ENCODE results near the gene DAP.

Gene DAP

DNA sequence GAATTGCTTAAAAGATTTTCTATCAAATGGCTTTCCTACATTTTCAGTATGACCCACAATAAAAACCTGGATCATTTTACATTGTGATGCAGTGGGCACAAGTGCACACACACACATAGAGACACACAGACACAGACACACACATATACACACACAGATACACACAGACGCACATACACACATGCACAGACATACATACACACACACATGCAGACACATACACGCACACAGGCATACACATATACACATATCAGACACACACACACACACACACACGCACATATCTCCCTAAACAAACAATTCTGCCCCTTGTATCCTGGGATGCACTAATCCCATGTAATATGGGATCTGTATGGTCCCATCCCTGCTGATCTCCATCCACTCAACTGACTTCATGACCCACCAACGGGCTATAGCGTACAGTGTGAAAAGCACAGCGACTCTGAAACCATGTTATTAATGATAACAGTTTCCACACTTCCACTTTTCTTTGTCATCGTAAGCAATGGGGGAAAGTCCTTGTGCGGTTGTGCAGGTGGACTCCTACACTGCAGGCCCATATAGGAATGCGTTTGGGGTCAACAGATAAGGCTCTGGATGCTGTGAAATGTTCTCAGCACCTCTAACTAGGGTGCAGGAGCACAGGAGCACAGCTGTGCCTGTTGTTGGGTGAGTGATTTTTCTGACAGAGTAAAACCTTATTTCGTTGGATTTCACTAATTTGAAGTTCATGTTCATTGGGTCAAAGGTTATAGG, 52.7 kb downstream of the DAP start:
- DNase-seq: no peak

DNA sequence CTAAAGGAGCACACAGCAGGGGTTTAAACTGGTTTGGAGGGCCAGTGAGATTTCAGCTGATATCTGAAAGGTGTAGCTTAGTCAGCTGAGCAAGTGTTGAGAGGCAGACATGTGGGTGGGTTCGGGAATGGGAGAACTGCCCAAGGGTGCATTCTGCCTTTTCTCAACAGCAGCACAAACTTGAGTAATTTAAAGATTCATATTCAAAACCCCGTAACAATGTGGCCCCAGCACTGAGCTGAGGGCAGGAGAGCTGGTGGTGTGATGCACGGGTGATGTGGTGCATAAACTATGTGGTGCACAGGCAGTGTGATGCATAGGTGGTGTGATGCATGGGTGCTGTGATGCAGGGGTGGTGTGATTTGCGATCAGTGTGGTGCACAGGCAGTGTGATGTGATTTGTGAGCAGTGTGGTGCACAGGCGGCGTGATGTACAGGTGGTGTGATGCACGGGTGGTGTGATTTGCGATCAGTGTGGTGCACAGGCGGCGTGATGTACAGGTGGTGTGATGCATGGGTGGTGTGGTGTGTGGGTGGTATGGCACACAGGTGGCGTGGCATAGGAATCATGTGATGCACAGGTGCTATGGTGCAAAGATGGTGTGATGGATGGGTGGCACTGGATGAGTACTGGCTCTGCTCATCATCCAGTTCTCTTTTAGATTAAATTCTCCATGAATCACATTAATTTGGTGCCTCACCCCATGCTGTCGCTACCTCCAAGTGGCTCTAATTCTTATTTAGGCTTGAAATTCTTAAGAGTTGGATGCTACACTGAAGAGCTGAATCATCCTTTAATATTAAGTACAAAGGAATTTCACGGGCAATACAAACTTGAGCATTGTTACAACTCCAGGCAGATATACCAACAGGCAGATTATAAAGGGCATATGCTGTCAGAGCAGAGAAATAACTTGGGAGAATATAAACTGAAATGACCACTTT, 53.6 kb downstream of the DAP start:
- DNase-seq: no peak

DNA sequence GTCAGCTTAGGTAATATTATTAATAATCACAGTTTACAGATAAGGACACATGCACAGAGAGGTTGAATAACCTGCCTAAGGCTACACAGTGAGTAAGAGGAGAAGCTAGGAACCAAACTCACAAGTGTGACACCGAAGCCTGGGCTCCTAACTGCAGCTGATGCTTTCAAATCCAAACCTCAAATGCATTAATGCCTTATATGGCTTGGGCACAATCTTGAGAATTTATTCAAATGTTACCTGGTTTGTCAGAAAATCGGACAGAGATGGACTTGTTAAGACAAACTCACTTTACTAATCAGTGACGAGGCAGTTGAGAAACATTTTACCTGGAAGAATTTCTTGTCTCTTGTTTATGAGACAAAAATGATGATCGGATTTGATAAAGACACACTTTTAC, 54.7 kb downstream of the DAP start:
- DNase-seq: no peak

DNA sequence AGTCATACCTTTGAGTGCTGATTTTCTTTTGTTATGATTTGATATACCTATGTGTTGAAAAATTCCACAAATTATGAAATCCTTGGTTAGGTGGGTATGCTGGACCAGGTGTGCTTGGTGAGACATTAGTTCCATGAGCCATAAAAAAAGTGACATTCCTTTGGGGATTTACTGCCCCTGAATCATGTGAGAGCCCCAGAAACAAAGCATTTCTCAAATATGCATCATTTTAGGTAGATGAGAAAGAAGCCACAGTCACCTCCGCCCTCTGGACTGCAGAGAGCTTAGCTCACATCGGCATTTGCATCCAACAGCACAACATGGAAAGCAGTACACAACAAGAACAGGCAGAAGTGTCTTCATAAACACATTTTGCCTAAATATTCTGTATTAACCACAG, 55.3 kb downstream of the DAP start:
- DNase-seq: no peak

DNA sequence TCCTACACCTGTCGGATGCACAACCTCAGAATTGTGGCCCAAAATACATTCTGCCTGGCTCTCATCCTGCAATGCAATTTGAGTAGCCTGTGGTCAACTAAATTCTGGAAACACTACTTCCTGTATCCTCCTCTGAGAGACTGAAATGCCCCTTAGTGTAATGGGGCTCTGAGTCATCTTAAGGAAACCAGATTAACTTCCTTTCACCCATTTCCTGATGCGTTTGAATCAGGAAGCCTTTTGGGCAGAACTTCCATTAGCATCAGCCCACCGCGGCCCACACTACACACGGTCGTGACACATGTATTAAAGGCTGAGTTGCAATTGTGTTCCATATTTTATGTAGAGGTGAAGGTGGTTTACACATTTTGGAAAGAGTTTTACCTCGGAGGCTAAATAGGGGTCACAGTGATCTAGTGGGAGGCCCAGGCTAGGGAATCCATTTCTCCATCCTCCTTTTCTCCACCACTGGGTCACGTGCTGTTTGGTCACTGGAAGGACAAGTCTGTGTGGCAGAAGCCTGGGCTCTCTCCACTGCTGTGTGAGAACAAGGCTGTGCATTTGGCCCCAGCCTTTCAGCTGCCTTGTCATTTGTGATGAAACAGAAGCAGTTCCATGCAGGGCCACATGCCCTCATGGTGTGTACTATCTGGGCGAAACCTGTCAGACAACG, 55.9 kb downstream of the DAP start:
- DNase-seq: no peak

DNA sequence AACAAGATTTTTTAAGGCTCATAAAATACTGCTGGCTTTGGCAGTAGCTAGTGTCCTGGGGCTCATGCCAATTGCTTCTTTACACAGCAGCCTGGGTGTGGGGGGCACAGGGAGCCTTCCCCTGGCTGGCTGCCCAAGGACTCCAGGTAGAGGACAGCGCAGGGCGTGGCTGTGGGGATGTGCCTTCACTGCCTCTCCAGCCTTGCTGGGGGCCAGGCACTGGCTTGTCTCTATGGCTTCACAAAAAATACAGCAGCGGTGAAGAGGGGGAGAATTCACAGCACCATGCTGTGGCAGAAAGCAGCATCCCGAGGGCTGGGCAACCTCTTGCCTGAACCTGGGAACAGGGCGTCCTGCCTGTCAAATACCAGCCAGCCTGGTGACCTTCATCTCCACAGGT, 57.4 kb downstream of the DAP start:
- no peak for DNase-seq

DNA sequence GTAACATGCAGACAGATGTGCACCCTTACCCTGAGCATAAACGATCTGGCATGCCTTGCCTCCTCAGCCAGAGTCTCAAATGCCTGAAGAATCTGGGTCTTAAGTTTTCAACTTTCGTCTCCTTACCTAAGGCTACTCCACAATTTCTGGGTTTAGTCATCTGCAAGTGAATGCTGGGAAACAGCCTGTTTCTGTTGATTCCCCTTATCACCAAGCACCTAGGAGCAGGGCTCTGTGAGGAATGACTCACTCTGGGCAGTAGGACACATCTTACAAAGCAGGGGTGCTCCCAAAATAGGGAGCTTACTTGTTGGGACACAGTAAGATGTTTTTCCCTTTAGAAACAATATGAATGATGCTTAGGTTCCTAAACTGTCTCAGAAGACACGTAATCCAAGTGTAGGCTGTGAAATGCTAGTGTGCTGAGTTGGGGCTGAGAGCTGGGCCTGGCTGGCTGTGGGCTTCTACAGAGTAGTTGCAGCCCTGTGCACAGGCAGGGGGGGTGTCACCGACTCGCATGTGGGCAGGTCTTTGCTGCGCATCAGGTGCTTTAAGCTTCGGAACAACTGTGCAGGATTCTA, 58.0 kb downstream of the DAP start:
- DNase-seq: no peak

DNA sequence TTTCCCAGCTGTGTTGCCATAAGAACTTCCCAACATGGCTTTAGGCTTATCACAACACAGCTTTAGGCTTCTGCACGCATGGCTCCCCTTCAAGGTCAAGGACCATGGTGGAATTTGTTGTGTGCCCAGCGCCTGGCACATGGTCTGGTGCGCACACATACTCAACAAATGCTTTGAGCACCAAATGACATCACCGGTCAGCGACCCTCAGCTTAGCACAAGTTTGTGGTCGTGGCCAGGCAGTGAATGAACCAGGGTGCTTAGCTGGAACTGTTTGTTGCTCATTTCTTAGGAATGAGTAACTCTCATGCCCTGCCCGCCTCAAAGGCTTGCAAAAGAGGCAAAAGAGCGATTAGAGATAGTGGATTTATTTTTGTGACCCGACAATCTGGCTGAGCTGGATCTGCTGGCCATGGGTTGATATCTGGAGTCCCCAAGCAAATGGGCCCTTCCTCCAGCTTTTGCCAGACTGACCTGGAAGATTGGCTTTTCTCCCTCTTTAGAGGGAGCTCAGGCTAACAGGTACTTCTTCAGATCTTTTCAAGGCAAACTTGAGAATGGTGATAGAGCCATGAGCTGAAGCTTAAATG, 58.9 kb downstream of the DAP start:
- no peak for DNase-seq

DNA sequence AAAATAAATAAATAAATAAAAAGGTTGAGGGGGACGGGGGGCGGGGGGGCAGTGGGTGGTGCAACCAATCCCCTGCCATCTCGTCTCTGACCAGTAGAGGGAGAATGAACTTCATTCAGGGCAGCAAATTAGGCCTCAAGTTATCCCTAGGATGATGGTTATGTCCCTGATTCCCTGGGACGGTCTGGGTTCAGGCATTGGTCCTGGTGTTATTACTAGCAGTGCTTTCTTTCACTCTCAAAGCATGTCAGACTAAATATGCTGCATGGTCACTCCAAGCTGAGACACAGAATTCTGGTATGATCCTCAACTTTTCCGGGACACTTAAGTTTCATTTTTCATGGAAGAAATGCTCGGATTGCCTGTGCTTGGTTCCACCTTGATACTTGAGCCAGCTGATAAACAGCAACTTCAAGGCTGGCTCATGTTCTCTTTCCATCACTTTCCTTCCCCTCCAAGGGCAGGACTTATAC, 59.4 kb downstream of the DAP start:
- DNase-seq: peak in 1 of 2 experiments; percentile 8

DNA sequence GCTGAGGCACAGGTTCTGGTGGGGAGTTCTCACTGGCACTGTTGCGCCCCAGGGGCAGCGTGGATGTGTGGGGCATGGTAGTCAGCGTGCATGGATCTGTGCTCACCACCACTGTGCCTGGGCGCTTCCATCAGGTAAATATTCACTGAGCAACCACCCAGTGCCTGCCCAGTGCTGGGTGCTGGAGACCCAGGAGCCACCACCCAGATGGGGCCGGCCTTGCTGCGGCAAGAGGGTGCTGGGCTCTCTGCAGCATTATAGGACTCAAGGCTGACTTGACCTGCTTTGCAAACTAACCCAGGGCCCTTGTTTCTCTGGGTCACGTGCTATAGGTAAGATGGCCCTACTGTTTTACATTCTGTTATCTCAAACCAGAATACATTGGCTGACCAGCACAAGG, 60.5 kb downstream of the DAP start:
- no peak for DNase-seq

DNA sequence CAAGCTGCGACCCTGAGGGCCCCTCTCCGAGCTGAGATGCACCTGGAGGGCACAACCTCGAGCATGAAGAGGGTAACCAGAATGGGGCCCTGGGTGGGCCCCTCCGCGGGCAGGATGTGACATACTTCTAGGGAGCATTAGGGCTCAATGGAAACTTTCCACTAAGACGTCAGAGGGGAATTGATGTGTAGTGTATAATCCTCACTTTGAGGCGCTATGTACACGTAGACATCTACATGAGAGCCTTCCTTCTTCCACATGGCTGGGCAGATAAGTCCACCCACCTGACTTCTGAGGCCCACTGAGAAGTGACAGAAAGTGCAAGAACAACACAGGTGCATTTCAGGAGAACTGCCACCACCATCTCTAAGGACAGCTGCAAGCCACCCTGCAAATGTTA, 61.0 kb downstream of the DAP start:
- DNase-seq: no peak

DNA sequence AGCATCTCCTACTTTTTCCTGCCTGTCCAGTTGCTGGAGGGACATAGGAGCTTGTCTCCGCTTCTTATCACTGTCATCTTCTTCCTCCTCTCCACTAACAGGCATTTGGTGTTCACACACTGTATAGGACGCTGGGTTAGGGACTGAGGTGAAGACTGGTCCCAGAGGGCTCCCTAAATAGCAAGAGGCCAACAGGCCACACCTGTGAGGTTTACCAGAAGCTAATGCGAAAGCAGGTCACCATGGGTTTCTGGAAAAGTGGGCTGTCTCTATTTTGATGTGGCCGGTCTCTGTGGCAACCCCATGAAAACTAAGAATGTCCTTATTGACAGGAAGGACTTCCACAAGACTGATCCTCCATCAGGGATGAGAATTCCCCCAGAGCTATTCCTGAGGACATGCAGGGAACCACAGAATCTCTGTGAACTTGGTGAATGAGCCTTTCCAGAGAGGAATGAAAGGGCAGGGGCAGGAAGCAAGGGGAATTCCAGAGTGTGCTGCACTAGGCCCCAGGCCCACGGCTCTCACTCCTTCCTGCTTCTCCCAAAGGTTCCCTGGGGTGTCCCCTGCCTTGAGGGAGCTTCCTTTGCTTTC, 61.7 kb downstream of the DAP start:
- DNase-seq: no peak

DNA sequence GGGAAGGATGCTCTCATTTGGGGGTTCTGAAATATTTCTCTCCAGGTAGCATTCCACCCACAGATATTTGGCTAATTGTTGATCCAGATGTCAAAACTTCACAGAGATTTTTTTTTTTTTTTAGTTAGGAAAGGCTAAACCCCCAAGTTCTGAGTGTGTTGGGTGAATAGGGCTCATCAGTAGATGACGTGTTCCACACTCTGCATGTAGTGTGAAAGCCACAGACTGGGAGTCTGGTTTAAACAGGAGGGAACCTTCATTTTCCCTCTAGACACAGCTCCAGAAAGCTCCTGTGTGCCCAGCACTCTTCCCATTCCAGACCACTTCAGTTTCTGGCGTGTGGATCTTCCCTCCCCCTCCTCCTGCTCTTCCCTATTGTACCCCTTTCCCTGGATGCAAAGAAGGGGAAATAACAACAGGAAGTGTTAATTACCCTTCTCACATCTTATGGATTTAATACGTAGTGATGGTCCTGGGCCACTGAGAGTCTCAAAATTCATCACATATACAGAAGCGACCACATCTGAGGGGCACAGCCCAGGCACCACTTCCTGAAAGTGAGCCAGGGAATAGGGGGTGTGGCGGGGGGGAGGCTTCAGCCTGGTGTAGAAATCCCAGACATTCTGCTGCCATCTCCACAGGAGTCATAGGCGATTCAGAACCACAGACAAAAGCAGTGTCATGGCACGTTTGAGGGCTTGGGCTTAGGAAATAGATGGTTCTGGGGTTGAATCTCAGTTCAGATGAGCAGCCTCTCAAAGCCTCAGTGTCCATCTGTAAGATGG, 65.1 kb downstream of the DAP start:
- DNase-seq: no peak

DNA sequence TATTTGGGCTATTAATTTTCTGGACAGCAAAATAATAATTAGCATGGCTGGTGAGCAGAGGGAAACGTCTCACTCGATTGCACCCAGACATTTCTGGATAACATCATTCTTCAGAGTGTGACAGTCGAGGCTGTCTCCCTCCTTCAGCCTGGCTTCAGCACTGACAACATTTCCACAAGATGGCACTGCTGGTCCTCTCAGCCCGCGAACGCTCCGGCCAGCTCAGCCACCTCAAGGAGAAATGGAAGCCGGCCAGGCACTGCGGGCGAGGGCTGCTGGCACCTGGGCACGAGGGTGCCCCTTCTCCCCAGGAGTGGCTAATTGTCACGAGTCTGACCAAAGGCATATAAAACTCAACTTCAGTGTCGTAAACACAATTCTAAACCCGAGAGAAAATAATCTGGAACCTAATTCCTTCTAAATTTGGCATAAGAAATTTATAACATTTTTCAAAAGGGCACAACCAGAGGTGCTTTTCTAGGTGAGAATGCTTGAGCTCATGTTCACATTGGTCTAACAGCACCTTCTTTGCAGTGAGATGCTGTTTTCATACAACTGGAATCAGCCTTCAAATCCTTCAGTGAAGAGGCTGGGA, 65.9 kb downstream of the DAP start:
- DNase-seq: no peak

DNA sequence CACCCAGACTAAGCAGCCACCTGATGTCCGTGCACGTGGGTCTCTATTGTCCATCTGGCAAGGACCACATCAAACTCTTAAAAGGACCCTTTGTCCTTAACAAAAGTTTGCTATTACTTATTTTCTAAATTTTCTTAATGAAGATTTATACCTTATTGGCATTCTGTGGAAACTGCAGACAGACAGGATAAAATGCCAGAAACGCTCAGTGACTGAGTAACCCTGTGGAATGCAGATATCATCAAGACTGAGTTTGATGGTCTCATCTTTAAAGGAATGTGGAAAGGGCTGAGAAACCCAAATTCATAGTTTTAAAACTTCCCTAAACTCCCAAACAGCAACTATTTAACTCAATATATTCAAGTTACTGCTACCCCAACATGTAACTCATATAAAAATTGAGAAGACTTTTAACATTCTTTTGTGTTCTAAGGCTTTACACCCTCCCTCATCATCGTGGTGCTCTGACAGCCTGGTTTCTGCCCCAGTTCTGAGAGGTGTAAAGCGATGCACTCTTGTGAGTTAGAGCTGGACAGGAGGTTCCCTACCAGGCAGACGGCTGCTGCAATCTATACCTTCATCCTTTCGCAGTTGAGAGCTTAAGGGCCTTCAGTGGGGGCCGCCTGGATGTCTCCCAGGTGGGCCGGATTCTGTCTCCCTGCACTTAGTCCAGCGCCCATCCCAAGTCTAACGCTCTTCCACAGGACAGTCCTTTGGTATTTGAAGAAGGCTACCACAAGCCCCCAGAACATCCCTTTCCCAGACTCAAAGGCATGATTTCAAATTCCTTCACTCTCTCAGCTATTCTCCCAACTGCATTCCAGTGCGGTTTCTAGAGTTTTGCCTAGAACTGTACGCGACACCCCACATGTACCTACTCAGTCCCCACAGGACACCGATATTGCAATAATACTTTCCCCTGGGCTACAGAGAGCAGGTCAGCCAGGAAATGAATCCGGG, 68.9 kb downstream of the DAP start:
- DNase-seq: no peak

DNA sequence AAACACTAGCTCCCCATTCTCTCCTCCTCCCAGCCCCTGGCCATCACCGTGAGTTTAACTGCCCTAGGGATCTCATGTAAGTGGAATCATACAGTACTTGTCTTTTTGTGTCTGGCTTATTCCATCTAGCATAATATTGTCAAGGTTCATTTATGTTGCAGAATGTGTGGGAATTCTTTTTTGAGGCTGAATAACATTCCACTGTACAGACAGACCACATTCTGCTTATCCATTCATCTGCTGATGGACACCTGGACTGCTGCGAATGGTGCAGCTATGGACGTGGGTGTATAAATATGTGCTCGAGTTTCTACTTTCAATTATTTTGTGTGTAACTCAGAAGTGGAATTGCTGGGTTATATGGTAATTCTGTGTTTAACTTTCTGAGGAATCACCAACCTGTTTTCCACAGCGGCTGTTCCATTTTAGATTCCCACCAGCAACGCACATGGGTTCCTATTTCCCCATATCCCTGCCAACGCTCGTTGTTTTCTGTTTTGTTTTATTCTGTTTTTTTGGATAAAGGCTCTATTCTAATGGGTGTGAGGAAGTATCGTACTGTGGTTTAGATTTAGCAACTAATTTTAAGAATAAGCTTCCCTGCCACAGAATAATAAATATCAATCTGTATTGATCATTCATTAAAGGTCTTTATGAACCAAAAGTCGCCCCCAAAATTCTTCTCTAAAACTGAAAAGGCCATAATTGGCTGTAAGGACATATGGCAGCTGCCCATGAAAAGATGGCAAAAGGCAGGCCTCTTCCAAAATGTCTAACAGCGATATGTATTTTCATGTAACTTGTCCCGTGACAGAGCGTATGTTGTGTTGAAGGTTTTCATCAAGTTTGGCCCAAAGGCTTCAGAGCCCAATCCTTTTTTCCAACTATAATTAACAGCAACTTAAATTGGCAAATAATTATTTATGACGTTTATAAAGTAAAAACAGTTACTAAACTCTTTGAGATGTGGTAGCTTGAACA, 70.3 kb downstream of the DAP start:
- no peak for DNase-seq

DNA sequence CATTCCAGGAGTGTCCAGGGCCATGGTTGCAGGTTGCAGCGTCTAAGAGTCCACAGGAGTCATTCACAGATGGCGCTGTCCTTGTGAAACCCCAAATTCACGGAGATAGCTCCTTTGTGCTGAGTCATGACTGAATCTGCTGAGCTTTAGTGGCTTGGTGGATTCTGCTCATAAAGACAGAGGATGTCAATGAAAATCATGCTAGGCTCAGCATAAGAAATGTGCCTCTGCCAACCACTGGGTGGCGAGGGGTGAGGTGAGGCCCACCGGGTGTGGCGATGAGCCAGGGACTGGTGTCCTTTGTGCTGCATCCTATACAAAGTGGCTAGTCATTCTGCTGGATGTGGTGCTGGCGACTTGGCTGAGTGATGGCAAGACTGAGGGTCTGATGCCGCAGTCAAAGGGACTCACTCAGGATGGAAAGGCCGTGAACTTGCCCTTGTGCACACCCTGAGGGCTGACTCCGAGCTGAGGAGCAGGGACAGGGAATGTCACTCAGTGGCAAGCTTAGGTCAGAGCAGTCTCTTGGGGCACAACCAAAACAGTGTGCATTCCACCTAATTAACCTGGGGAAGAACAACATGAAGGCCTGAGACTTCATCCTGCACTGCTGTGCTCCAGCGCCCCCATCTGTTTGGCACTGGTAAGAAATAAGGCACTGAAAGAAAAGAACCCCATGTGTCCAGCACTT, 71.5 kb downstream of the DAP start:
- no peak for DNase-seq

DNA sequence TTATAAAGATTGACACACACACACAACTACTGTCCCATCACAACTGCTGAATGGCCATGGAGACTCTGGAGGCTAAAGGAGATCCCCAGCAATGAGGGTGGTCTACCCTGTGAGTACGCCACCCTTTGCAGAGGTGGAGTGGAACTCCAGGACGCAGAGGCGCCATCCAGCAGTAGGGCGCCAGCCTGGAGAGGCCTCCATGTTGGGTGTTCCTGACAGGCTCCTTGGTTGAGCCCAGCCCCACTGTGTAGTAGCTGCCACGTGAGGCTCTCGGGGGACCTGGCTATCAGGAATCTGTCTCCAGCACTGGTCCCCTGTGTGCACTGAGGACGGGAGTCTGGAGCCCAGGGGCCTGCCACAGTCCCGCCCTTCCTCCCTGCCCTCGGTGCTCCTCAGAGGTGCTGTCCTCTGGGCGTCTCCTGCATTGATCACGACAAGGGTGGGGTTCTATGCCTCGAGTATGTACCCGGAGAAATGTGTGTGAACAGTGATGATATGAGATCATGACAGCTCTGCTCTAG, 72.3 kb downstream of the DAP start:
- no peak for DNase-seq

Measured in stimulated activated CD4-positive, alpha-beta T cell treated with anti-CD3 and anti-CD28 coated beads, Interleukin-4, amount 100 ng/mL, for 4 hours (primary cell).